MM.1S (cell line): ENCODE results near the gene RAB11FIP5.

Experiments
- EZH2phosphoT487 ChIP-seq: fragments of 300-600 bp; sonication (generic); IDR thresholded peaks from 2 replicates; pipeline ENCODE4 v1.6.1; 2018; ENCODE audit warnings: antibody characterized with exemption, low read length
- TF ChIP-seq, protein P1 (sequence below): fragments of 300-600 bp; sonication (generic); IDR thresholded peaks from 2 replicates; pipeline ENCODE4 v1.5.1; 2016; ENCODE audit warnings: antibody characterized with exemption, low read length, mixed read lengths

DNA sequence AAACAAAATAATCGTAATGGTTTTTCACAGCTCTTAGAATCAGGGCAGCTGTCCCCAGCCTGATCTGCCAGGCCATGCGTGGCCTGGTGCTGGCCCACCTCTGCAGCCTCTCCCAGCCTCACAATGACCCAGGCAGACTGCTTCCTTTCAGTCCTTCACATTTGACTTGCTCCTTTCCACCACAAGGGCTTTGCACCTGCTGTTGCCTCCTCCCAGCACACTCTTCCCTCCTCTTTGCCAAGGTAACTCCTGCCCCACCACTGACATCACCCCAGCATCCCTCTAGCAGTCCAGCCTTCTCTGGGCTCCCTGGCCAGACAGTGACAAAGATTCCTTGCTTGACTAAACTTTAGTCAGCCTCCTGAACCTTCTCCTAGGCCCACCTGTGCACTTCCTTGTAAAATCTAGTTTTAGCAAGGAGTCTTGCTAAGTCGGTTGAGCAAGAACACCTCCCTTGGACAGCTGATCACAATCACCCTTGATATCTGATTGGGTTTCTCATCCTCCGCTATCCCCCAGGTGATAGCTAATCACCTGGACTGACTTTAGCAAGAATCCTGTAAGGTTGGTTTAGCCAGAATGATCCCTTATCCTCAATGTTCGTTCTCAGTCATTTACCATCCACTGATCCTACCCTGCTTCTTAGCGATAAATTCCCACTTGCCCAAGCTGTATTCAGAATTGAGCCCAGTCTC, 16.2 kb upstream of the RAB11FIP5 start:
- TF ChIP-seq, protein P1, sequence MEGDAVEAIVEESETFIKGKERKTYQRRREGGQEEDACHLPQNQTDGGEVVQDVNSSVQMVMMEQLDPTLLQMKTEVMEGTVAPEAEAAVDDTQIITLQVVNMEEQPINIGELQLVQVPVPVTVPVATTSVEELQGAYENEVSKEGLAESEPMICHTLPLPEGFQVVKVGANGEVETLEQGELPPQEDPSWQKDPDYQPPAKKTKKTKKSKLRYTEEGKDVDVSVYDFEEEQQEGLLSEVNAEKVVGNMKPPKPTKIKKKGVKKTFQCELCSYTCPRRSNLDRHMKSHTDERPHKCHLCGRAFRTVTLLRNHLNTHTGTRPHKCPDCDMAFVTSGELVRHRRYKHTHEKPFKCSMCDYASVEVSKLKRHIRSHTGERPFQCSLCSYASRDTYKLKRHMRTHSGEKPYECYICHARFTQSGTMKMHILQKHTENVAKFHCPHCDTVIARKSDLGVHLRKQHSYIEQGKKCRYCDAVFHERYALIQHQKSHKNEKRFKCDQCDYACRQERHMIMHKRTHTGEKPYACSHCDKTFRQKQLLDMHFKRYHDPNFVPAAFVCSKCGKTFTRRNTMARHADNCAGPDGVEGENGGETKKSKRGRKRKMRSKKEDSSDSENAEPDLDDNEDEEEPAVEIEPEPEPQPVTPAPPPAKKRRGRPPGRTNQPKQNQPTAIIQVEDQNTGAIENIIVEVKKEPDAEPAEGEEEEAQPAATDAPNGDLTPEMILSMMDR: no peak
- TF ChIP-seq EZH2phosphoT487: no peak
